CD4-positive, alpha-beta T cell treated with Interleukin-2 at 100 ng/mL for 4 hours (primary cell): ENCODE results near the gene C10orf88.

Experiments used
- DNase-seq: peaks from one replicate; pipeline ENCODE4 v3.0.0-alpha.2; 2020; ENCODE audit warnings: low spot score

C10orf88 gene, protein sequence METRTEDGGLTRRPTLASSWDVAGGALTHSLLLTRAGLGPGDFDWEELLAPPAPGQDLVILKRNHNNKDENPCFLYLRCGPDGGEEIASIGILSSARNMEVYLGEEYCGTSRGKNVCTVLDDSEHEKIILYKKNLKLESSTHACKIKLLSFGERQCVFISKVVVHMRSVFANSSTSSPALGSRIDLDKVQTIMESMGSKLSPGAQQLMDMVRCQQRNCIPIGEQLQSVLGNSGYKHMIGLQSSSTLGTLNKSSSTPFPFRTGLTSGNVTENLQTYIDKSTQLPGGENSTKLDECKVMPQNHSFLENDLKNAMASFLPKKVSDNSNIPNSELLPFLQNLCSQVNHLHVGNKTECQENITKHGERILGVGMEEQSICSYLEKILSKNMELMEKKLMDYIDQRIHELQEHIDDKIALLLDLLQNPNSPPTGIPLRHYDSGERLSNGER

DNA sequence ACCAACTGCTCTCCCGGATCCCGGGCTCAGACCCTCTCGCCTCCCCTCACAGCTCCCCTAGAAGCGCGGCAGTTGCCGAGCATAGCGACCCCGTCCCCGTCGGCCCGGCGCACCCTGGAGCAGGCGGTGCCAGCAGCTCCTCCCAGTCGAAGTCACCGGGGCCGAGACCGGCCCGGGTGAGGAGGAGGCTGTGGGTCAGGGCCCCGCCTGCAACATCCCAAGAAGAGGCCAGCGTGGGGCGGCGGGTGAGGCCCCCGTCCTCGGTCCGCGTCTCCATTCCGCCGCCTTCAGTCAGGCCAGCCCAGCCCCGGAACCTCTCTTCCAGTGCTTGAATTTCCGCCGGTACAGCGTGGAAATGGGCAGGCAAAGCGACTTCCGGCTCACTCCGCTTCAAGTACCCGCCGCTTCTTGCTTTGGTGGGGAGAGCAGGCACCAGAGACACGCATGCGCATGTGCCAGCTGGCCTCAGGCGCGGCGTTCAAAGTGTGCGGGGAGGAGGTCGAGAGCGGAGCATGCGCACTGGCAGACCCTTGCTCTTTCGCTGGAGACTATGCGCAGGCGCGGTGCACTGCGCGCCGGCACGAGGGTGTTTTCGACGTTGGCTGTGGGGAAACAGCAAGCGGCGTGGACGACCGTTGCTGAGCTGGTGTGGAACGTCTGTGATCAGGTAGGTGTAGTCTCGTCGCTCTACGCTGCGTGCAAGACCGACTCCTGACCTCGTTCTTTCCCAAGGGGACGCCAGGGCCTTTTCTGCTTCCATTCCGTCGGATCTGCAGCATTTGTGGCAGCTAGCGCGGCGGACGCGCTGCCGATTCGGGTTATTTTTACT, at the start of gene C10orf88:
Gene C10orf88, minus strand, starts transcription at position 326 of the 829 bp plus-strand sequence. Its CDS starts 49 bp downstream, at position 277.
- DNase-seq = peak; percentile 98

DNA sequence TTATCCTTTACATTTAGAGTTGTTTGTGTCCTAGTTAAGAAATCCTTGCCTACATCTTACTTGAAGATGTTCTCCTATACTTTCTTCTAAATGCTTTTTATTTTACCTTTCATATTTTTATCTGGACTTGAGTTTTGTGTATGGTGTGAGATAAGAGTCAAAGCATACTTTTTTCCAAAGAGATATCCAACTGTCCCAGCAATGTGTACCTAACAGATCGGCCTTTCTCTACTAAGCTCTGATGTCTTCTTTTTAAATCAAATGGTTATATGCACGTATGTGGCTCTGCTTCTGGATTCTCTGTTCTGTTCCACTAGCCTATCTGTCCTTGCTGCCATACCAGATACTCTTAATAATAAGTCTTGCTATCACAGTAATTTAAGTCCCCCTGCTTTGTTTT, 47.3 kb upstream of the C10orf88 start:
- no peak for DNase-seq

- DNase-seq = no peak
Observed at GRCh38 chr10:123000155-123000554, 46.1 kb upstream of the C10orf88 start.

DNA sequence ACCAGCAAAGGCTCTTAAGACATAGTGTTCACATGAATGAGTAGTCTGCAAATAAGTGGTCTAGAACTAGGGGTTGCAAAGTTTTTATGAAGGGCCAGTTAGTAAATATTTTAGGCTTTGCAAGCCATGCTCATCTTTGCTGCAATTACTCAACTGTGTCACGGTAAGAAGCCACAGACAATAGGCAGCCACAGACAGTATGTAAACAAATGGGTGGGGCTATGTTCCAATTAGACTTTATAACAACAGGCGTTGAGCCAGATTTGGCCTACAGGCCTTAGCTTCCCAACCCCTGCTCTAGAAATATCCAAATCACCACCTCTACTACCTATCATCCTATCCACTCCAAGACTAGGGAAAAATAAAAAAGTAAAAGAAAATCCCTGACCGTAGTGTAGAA, 45.3 kb upstream of the C10orf88 start:
- no peak for DNase-seq

DNA sequence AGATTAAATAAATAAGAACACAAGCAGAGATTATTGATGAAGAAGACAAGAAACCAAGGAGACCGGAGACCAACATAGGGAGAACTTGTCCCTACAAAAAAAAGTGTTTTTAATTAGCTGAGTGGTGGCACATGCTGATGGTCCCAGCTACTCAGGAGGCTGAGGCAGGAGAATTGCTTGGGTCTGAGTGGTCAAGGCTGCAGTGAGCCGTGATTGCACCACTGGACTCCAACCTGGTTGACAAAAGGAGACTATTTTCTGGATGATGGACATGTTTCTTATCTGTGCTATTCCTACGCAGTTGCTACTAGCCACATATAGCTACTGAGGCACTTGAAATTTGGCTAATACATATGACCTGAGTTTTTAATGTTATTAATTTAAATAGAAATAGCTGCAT, 44.9 kb upstream of the C10orf88 start:
- no peak for DNase-seq

- DNase-seq = no peak
Observed at GRCh38 chr10:122998360-122998917, 44.4 kb upstream of the C10orf88 start.

- no peak for DNase-seq
Observed at GRCh38 chr10:122997864-122998263, 43.8 kb upstream of the C10orf88 start.

- DNase-seq = no peak
Observed at GRCh38 chr10:122995936-122996335, 41.9 kb upstream of the C10orf88 start.

GRCh38 chr10:122993797-122994336, 39.8 kb upstream of the C10orf88 start:
- DNase-seq = no peak

- DNase-seq = no peak
Observed at GRCh38 chr10:122992031-122992585, 38.1 kb upstream of the C10orf88 start.

GRCh38 chr10:122990278-122990677, 36.3 kb upstream of the C10orf88 start:
- DNase-seq = no peak

GRCh38 chr10:122988501-122988900, 34.5 kb upstream of the C10orf88 start:
- no peak for DNase-seq

- DNase-seq = no peak
Observed at GRCh38 chr10:122986335-122986734, 32.3 kb upstream of the C10orf88 start.

- no peak for DNase-seq
Observed at GRCh38 chr10:122984708-122985107, 30.7 kb upstream of the C10orf88 start.

DNA sequence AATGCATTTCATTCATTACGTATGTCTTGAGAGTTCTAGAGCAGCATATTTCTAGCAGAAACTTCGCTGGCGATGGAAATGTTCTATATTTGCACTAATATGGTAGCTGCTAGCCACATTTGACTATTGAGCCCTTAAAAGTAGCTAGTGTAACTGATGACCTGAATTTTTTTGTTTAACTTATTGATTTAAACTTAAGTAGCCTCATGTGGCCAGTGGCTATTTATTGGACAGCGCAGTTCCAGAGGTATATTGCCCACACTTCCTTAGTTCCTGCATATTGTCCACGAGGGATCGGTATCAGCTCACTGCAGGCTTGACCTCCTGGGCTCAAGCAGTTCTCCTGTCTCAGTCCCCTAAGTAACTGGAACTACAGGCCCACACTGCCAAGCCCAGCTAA, 29.9 kb upstream of the C10orf88 start:
- no peak for DNase-seq

DNA sequence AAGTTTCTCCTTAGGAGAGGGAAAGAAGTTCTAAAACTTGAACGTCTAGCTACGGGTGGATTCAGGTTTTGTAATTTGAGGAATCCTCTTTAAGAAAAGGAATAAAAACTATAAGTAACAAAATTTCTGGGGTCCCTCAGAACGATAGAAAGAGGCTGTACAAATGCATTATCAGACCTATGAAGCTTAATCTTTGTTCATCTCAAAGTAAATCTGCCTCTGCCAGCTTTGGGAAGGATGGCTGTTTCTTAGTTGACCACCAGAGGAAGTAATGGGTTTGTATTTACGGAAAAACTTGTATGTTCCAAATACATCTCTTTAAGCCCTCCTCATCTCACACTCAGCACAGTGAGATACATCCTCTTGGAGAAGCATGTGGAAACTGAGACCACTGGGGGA, 27.0 kb upstream of the C10orf88 start:
- no peak for DNase-seq

- peak; percentile 88 for DNase-seq
Observed at GRCh38 chr10:122980209-122981065, 26.4 kb upstream of the C10orf88 start, which contains the start of gene PSTK. TSS of gene PSTK (plus strand) at chr10:122980401. CDS start at chr10:122980480, 79 bp downstream.

GRCh38 chr10:122974543-122975064, 20.6 kb upstream of the C10orf88 start:
- no peak for DNase-seq

DNA sequence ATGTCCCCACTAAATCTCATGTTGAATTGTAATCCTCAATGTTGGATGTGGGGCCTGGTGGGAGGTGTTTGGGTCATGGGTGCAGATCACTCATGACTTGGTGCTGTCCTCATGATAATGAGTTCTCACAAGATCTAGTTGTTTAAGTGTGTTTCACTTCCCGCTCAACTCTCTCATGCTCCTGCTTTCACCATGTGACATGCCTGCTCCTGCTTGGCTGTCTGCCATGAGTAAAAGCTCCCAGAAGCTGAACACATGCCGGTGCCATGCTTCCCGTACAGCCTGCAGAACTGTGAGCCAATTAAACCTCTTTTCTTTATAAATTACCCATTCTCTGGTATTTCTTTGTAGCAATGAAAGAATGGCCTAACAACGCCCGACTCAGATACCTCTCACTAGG, 20.0 kb upstream of the C10orf88 start:
- DNase-seq = no peak

DNA sequence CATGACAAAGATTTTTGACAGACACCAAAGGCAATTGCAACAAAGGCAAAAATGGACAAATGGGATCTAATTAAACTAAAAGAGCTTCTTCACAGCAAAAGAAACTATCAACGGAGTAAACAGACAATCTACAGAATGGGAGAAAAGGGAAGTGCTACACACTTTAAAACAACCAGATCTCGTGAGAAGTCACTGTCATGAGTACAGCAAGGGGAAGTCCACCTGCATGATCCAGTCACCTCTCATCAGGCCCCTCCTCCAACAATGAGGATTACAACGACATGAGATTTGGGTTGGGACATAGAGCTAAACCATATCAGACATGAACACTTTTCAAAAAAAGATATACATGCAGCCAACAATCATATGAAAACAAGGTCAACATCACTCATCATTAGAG, 14.7 kb upstream of the C10orf88 start:
- no peak for DNase-seq

DNA sequence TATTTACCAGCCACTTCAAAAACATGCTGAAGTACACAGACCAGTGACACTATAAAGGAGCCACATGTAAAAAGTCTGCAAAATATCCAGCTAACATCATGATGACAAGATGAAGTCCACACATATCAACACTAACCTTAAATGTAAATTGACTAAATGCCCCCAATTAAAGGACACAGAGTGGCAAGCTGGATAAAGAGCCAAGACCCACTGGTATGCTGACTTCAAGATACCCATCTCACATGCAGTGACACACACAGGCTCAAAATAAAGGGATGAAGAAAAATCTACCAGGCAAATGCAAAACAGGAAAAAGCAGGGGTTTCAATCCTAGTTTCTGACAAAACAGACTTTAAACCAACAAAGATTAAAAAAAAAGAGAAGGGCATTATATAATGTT, 12.9 kb upstream of the C10orf88 start:
- no peak for DNase-seq
